Breast epithelium (tissue), 3 donors: Measurements from ENCODE around the gene SH3GL2.

ENCODE experiments used
- POLR2AphosphoS5 ChIP-seq, 3 donors: sonication (generic); formaldehyde crosslinking; IDR thresholded peaks; one replicate each; pipeline ENCODE4 v1.6.1; 2017; ENCODE audit warnings: antibody characterized with exemption in 3 of 3
- TF ChIP-seq, protein P1 (sequence below), 3 donors: fragments of 450-650 bp; IDR thresholded peaks; one replicate each; pipeline ENCODE4 v1.5.1; 2016 to 2017; ENCODE audit warnings: antibody characterized with exemption in 3 of 3, mild to moderate bottlenecking in 3 of 3, moderate library complexity in 3 of 3

DNA sequence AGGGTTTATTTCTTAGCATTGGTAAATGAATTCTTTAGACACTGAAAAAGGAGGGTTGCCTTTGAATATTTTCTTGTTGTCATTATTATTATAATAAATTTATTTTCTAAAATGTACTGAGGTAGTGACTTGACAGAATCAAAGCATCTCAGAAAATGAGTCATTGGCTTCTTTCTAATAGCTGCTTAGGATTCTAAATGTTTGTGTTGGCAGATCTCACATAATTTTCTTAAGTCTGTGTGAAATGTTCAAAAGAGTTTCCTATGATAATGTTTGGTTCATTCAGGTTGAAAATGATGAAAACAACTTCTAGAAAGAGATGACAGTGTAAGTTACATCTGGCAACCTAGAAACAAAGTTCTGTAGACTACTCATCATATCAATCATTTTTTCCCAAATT, 69.7 kb downstream of the SH3GL2 start:
- TF ChIP-seq, protein P1, sequence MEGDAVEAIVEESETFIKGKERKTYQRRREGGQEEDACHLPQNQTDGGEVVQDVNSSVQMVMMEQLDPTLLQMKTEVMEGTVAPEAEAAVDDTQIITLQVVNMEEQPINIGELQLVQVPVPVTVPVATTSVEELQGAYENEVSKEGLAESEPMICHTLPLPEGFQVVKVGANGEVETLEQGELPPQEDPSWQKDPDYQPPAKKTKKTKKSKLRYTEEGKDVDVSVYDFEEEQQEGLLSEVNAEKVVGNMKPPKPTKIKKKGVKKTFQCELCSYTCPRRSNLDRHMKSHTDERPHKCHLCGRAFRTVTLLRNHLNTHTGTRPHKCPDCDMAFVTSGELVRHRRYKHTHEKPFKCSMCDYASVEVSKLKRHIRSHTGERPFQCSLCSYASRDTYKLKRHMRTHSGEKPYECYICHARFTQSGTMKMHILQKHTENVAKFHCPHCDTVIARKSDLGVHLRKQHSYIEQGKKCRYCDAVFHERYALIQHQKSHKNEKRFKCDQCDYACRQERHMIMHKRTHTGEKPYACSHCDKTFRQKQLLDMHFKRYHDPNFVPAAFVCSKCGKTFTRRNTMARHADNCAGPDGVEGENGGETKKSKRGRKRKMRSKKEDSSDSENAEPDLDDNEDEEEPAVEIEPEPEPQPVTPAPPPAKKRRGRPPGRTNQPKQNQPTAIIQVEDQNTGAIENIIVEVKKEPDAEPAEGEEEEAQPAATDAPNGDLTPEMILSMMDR (IDR thresholded peaks at IDR 0.05) = no peak
- no peak for TF ChIP-seq POLR2AphosphoS5 (IDR thresholded peaks at IDR 0.05)
